AG09309 (cell line): ENCODE data around the gene AKR1E2.

ENCODE experiments used
- DNase-seq: peaks from one replicate; pipeline ENCODE4 v3.0.0-alpha.2; 2010; ENCODE audit warnings: low read depth
- H3K4me3 ChIP-seq: 2 replicates; pipeline ENCODE4 v1.5.1; 2011; ENCODE audit warnings: mild to moderate bottlenecking, low read depth, low read length, moderate library complexity; ENCODE audit not compliant: control insufficient read depth
- CTCF ChIP-seq: IDR thresholded peaks from 2 replicates; pipeline ENCODE4 v1.5.1; 2011; ENCODE audit warnings: mild to moderate bottlenecking, low read depth, low read length, inconsistent platforms; ENCODE audit not compliant: insufficient read depth, control insufficient read depth; ENCODE audit errors: missing control alignments

AKR1E2 gene

DNA sequence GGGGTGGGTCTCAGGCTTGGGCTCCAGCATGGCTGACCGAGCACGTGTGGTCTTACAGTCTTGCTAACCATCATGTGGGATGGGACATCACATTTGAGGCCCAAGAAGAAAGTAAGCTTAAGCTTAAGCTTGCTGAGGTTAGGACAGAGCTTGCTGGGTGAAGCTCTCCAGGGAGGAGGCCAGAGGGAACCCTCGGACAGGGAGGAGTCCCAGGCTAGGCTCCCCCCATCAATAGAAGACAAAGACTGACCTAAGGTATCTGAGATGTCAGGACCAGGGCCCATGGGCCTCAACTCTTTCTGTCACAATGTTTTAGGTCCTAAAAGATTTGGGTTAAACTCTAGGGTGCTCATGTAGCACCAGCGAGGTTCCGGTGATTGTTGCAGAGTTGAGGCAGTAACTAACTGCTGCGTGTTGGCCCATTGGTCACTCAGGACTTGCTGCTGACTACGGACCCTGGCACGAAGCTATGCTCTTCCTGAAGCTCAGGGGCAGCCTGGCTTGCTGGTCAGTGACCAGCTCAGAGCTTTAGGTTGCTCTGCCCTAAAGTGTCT, 10.5 kb downstream of the AKR1E2 start:
- no peak for DNase-seq
- TF ChIP-seq CTCF, result no peak

DNA sequence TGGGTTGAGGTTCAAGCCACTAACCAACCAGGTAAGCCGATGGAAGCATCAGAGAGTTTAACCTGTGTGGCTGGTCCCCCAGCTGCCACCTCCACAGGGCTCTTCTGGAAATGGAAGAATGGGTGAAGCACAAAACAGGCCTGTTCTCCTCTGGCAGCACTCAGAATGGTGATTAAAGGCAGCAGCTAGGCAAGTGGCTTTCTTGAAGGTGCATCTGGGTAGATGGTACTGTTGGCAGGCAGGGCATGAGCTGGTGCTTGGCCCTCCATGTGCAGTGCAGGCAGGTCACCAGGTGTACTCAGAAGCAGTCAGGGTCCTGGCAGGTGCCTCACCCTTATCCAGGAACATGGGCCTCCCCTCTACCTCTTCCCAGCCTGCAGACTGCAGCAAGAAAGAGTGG, 11.5 kb downstream of the AKR1E2 start:
- DNase-seq, result no peak
- no peak for TF ChIP-seq CTCF
- no peak overlapping the region for H3K4me3 ChIP-seq

More for the DNA sequence above, 10.5 kb downstream of the AKR1E2 start:
- no peak overlapping the region for H3K4me3 ChIP-seq

DNA sequence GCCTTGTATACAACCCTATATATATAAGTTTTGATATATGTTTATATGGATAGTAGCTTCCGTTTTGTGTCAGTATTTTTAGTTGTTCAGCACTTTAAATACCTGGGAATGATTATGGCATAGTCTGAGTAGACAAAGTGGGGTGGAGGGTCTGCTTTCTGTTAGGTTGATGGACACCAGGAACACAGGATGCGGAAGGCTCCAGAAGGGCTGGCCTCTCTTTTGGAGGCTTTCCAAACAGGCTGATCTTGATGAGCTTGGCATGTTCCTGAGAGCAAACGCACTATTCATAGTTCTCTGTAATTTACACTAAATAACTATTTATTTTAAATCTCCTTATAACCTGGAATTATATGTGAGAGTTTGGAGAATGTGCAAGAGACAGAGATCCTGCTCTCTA, 12.7 kb downstream of the AKR1E2 start:
- no peak for TF ChIP-seq CTCF
- no peak overlapping the region for H3K4me3 ChIP-seq
- no peak for DNase-seq

- no peak for TF ChIP-seq CTCF
- H3K4me3 ChIP-seq, result no peak overlapping the region
- no peak for DNase-seq
Observed at GRCh38 chr10:4839353-4839752, 13.3 kb downstream of the AKR1E2 start.

DNA sequence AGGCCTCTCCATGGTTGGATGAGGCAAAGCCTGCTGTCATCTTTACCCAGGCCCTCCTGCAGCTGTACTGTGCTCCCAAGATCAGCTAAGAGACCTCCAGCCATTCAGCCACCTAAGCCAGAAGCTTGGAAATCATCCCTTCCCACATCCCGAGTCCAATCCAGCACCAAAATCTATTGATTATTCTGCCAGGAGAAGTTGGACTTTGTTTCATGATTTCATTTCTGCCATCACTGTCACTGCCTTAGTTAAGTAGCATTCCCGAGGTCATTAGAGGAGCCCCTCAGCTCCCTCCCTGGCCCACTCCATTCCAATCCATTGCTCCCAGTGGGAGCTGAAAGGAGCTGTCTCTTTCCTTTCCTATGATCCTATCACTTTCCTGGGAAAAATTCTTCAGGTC, 14.1 kb downstream of the AKR1E2 start:
- DNase-seq, result no peak
- TF ChIP-seq CTCF, result no peak
- H3K4me3 ChIP-seq, result no peak overlapping the region

DNA sequence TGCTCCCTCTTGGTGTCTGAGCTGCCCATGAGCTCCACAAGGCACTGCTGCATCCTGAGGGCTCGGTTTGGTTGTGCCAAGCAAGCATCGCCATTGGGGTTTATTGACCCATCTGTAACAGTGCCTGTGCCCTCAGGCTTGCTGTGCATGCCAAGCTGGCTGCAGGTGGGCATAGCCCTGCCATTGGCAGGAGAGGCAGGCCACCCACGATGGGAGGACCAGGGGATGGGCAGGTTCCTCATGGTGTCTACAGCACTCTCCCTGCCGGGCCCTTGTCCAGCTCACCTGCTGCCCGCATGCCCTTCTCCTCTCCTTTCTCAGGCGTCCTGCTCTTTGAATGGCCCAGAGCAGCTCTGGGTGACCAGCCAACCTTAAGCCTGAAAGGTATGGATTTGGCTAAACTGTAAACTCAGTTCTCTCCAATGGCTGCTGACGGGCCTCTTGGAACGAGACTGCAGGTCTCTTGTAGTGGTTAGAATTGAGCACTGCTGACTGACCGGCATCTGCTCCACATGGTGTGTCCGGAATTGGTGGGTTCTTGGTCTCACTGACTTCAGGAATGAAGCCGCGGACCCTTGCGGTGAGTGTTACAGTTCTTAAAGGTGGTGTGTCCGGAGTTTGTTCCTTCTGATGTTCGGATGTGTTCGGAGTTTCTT, 17.6 kb downstream of the AKR1E2 start:
- no peak for TF ChIP-seq CTCF
- no peak overlapping the region for H3K4me3 ChIP-seq

More for the DNA sequence above, 17.6 kb downstream of the AKR1E2 start:
- DNase-seq, result no peak
